ENCODE results near the gene TBC1D8B. TPM values are rescaled to one million over a fixed set of nuclear protein-coding genes. Genes with fewer than 3 reads are reported as not detected.

TBC1D8B gene
- total and polyA plus RNA-seq, 2 donors (not counting 1 experiment from before 2014, with no cell fraction given), result 9.1 to 15.4 TPM

- no peaks in the 10 kb centered on the region for H3K27me3 ChIP-seq (ENCODE audit: control insufficient read depth, insufficient read depth, low read length)
- H3K4me3 ChIP-seq (replicated peaks in 1 of 4; ENCODE audit: control extremely low read depth in 1 of 4, insufficient read depth in 1 of 4, low read depth in 3 of 4, low read length in 4 of 4), result no peak overlapping the region
- H3K4me2 ChIP-seq (ENCODE audit: extremely low read depth, insufficient read depth, low read length), result no peak overlapping the region
- no peaks in the 10 kb centered on the region for H3K9me3 ChIP-seq (ENCODE audit: control insufficient read depth, insufficient read depth, low read depth, low read length)
- H2AFZ ChIP-seq (ENCODE audit: low read length), result no peak overlapping the region
- TF ChIP-seq CTCF (conservative IDR thresholded peaks at IDR 0.05 in 1 of 2, IDR thresholded peaks at IDR 0.05 in 1 of 2; ENCODE audit: low read depth in 1 of 2, low read length in 2 of 2) (peak in 1 of 2 donors; percentile 51), EZH2 (IDR thresholded peaks at IDR 0.05; ENCODE audit: low read length, missing control alignments) (no peak)
- H3K4me1 ChIP-seq (ENCODE audit: control insufficient read depth, extremely low read depth, insufficient read depth, low read length), result no peaks in the 10 kb centered on the region
- H3K36me3 ChIP-seq (ENCODE audit: control insufficient read depth, insufficient read depth, low read length), result no peaks in the 10 kb centered on the region
- H3K79me2 ChIP-seq (ENCODE audit: control insufficient read depth, insufficient read depth, low read length), result no peaks in the 10 kb centered on the region
- no peaks in the 10 kb centered on the region for H4K20me1 ChIP-seq (ENCODE audit: control insufficient read depth, extremely low read depth, insufficient read depth, low read length)
- H3K27ac ChIP-seq (ENCODE audit: insufficient read depth, low read length), result no peak overlapping the region
- DNase-seq (ENCODE audit: low read depth in 2 of 2), result peak; percentile 17 to 44
- no peak overlapping the region for H3K9ac ChIP-seq (ENCODE audit: insufficient read depth, low read length)
These were observed 71.6 kb downstream of the TBC1D8B start for GRCh38 chrX:106874075-106874474.

GRCh38 chrX:106875151-106875550 lies 72.7 kb downstream of the TBC1D8B start:
- H3K4me2 ChIP-seq (ENCODE audit: extremely low read depth, insufficient read depth, low read length), result no peak overlapping the region
- H3K27me3 ChIP-seq (ENCODE audit: control insufficient read depth, insufficient read depth, low read length), result no peaks in the 10 kb centered on the region
- H3K4me3 ChIP-seq (replicated peaks in 1 of 4; ENCODE audit: control extremely low read depth in 1 of 4, insufficient read depth in 1 of 4, low read depth in 3 of 4, low read length in 4 of 4), result no peak overlapping the region
- TF ChIP-seq EZH2 (IDR thresholded peaks at IDR 0.05; ENCODE audit: low read length, missing control alignments), result no peak
- TF ChIP-seq CTCF (conservative IDR thresholded peaks at IDR 0.05 in 1 of 2, IDR thresholded peaks at IDR 0.05 in 1 of 2; ENCODE audit: low read depth in 1 of 2, low read length in 2 of 2), result no peak
- H3K36me3 ChIP-seq (ENCODE audit: control insufficient read depth, insufficient read depth, low read length), result no peaks in the 10 kb centered on the region
- H3K9ac ChIP-seq (ENCODE audit: insufficient read depth, low read length), result no peak overlapping the region
- DNase-seq (ENCODE audit: low read depth in 2 of 2), result peak; percentile 20 to 63
- no peaks in the 10 kb centered on the region for H3K4me1 ChIP-seq (ENCODE audit: control insufficient read depth, extremely low read depth, insufficient read depth, low read length)
- no peaks in the 10 kb centered on the region for H4K20me1 ChIP-seq (ENCODE audit: control insufficient read depth, extremely low read depth, insufficient read depth, low read length)
- H3K27ac ChIP-seq (ENCODE audit: insufficient read depth, low read length), result no peak overlapping the region
- H3K79me2 ChIP-seq (ENCODE audit: control insufficient read depth, insufficient read depth, low read length), result no peaks in the 10 kb centered on the region
- H2AFZ ChIP-seq (ENCODE audit: low read length), result no peak overlapping the region
- H3K9me3 ChIP-seq (ENCODE audit: control insufficient read depth, insufficient read depth, low read depth, low read length), result no peaks in the 10 kb centered on the region

GRCh38 chrX:106889468-106889867 lies 87.0 kb downstream of the TBC1D8B start:
- H3K4me3 ChIP-seq (replicated peaks in 1 of 4; ENCODE audit: control extremely low read depth in 1 of 4, insufficient read depth in 1 of 4, low read depth in 3 of 4, low read length in 4 of 4), result no peak overlapping the region
- no peaks in the 10 kb centered on the region for H3K4me1 ChIP-seq (ENCODE audit: control insufficient read depth, extremely low read depth, insufficient read depth, low read length)
- DNase-seq (ENCODE audit: low read depth in 2 of 2), result no peak
- TF ChIP-seq CTCF (conservative IDR thresholded peaks at IDR 0.05 in 1 of 2, IDR thresholded peaks at IDR 0.05 in 1 of 2; ENCODE audit: low read depth in 1 of 2, low read length in 2 of 2), result no peak
- no peak for TF ChIP-seq EZH2 (IDR thresholded peaks at IDR 0.05; ENCODE audit: low read length, missing control alignments)
- H2AFZ ChIP-seq (ENCODE audit: low read length), result no peak overlapping the region
- no peaks in the 10 kb centered on the region for H4K20me1 ChIP-seq (ENCODE audit: control insufficient read depth, extremely low read depth, insufficient read depth, low read length)
- H3K36me3 ChIP-seq (ENCODE audit: control insufficient read depth, insufficient read depth, low read length), result no peaks in the 10 kb centered on the region
- H3K9me3 ChIP-seq (ENCODE audit: control insufficient read depth, insufficient read depth, low read depth, low read length), result no peaks in the 10 kb centered on the region
- H3K4me2 ChIP-seq (ENCODE audit: extremely low read depth, insufficient read depth, low read length), result no peak overlapping the region
- no peak overlapping the region for H3K27ac ChIP-seq (ENCODE audit: insufficient read depth, low read length)
- no peaks in the 10 kb centered on the region for H3K79me2 ChIP-seq (ENCODE audit: control insufficient read depth, insufficient read depth, low read length)
- H3K9ac ChIP-seq (ENCODE audit: insufficient read depth, low read length), result no peak overlapping the region
- no peaks in the 10 kb centered on the region for H3K27me3 ChIP-seq (ENCODE audit: control insufficient read depth, insufficient read depth, low read length)
